Neuronal stem cell (in vitro differentiated cells): Measurements from ENCODE around the gene HIC2.
"Not testable (repeated sequence)": the region's sequence is repeated elsewhere in the genome, so short reads cannot be mapped to it uniquely, and the experiment has no call there.

Experiments
- DNase-seq: peaks from one replicate; pipeline ENCODE4 v3.0.0-alpha.2; 2013; ENCODE audit warnings: low spot score
- H2AFZ ChIP-seq: one replicate; pipeline ENCODE4 v1.6.1; 2013; ENCODE audit warnings: mild to moderate bottlenecking, low read length, inconsistent platforms
- H2AK5ac ChIP-seq: 2 replicates; pipeline ENCODE4 v1.6.1; 2013; ENCODE audit warnings: low read depth, mild to moderate bottlenecking, inconsistent platforms, low read length, moderate library complexity, mixed read lengths
- H2BK120ac ChIP-seq: 2 replicates; pipeline ENCODE4 v1.6.1; 2013; ENCODE audit warnings: low read depth, mild to moderate bottlenecking, inconsistent platforms, low read length, moderate library complexity, mixed read lengths
- H2BK12ac ChIP-seq: one replicate; pipeline ENCODE4 v1.6.1; 2013; ENCODE audit warnings: low read length, inconsistent platforms
- H2BK15ac ChIP-seq: 2 replicates; pipeline ENCODE4 v1.6.1; 2013; ENCODE audit warnings: mild to moderate bottlenecking, low read length, inconsistent platforms, mixed read lengths
- H2BK5ac ChIP-seq: one replicate; pipeline ENCODE4 v1.6.1; 2013; ENCODE audit warnings: inconsistent platforms, mild to moderate bottlenecking, low read length, moderate library complexity
- H3K14ac ChIP-seq: one replicate; pipeline ENCODE4 v1.6.1; 2013; ENCODE audit warnings: low read length, inconsistent platforms
- H3K18ac ChIP-seq: 2 replicates; pipeline ENCODE4 v1.6.1; 2013; ENCODE audit warnings: low read length, inconsistent platforms
- H3K23ac ChIP-seq: 2 replicates; pipeline ENCODE4 v1.6.1; 2013; ENCODE audit warnings: low read depth, mild to moderate bottlenecking, mixed read lengths, low read length, inconsistent platforms; ENCODE audit not compliant: poor library complexity
- H3K27ac ChIP-seq: replicated peaks from 3 replicates; pipeline ENCODE4 v1.5.1; 2013; ENCODE audit warnings: low read length, inconsistent platforms
- H3K27me3 ChIP-seq, 3 experiments: 2 replicates each; pipeline ENCODE4 v1.6.1; 2013; ENCODE audit warnings: low read length in 3 of 3, mild to moderate bottlenecking in 2 of 3, inconsistent platforms in 1 of 3, low read depth in 1 of 3, mixed read lengths in 1 of 3, moderate library complexity in 1 of 3; ENCODE audit not compliant: control insufficient read depth in 3 of 3, insufficient read depth in 3 of 3
- H3K36me3 ChIP-seq, 2 donors: replicated peaks in 1 of 2; 2 replicates each; pipeline ENCODE4 v1.6.1; 2013; ENCODE audit warnings: low read length in 2 of 2; ENCODE audit not compliant: control insufficient read depth in 2 of 2, insufficient read depth in 2 of 2
- H3K4ac ChIP-seq: 2 replicates; pipeline ENCODE4 v1.6.1; 2013; ENCODE audit warnings: inconsistent platforms, mild to moderate bottlenecking, low read length, moderate library complexity
- H3K4me1 ChIP-seq, 2 donors: 1 replicate in 1 of 2; 2 replicates in 1 of 2; pipeline ENCODE4 v1.6.1; 2013; ENCODE audit warnings: low read length in 2 of 2, low read depth in 1 of 2; ENCODE audit not compliant: control insufficient read depth in 2 of 2, insufficient read depth in 1 of 2
- H3K4me2 ChIP-seq: one replicate; pipeline ENCODE4 v1.6.1; 2013; ENCODE audit warnings: mild to moderate bottlenecking, low read length, inconsistent platforms; ENCODE audit not compliant: insufficient read depth, poor library complexity, severe bottlenecking
- H3K4me3 ChIP-seq, 2 donors: 2 replicates each; pipeline ENCODE4 v1.5.1; 2013; ENCODE audit warnings: low read length in 2 of 2, mild to moderate bottlenecking in 2 of 2, inconsistent platforms in 1 of 2, moderate library complexity in 1 of 2
- H3K79me1 ChIP-seq: one replicate; pipeline ENCODE4 v1.6.1; 2013; ENCODE audit warnings: low read depth, mild to moderate bottlenecking, inconsistent platforms, low read length, moderate library complexity
- H3K9ac ChIP-seq: one replicate; pipeline ENCODE4 v1.6.1; 2013; ENCODE audit warnings: mild to moderate bottlenecking, low read depth, low read length, inconsistent platforms; ENCODE audit not compliant: poor library complexity
- H3K9me3 ChIP-seq, 2 donors: replicated peaks in 1 of 2; 2 replicates each; pipeline versions ENCODE3 to v1.6.1; 2013; ENCODE audit warnings: low read length in 2 of 2, mild to moderate bottlenecking in 2 of 2, inconsistent platforms in 1 of 2, low read depth in 1 of 2, mixed read lengths in 1 of 2, moderate library complexity in 1 of 2; ENCODE audit not compliant: control insufficient read depth in 2 of 2, insufficient read depth in 1 of 2
- H4K8ac ChIP-seq: one replicate; pipeline ENCODE4 v1.6.1; 2013; ENCODE audit warnings: low read depth, mild to moderate bottlenecking, inconsistent platforms, low read length, moderate library complexity
- H4K91ac ChIP-seq: one replicate; pipeline ENCODE4 v1.6.1; 2013; ENCODE audit warnings: low read length, low read depth, mild to moderate bottlenecking, inconsistent platforms; ENCODE audit not compliant: poor library complexity
- WGBS, 2 donors: extraction: QIAGEN DNeasy Blood & Tissue Kit; methylation state at CpG; one replicate each; pipeline ENCODE4 v1.1.7; 2013; ENCODE audit warnings: missing lambda C conversion rate in 2 of 2, mixed read lengths in 1 of 2; ENCODE audit not compliant: insufficient read length in 2 of 2, insufficient replicate concordance in 1 of 2; ENCODE audit errors: extremely low coverage in 2 of 2; 5-methylcytosine and 5-hydroxymethylcytosine counted together

Gene HIC2

DNA sequence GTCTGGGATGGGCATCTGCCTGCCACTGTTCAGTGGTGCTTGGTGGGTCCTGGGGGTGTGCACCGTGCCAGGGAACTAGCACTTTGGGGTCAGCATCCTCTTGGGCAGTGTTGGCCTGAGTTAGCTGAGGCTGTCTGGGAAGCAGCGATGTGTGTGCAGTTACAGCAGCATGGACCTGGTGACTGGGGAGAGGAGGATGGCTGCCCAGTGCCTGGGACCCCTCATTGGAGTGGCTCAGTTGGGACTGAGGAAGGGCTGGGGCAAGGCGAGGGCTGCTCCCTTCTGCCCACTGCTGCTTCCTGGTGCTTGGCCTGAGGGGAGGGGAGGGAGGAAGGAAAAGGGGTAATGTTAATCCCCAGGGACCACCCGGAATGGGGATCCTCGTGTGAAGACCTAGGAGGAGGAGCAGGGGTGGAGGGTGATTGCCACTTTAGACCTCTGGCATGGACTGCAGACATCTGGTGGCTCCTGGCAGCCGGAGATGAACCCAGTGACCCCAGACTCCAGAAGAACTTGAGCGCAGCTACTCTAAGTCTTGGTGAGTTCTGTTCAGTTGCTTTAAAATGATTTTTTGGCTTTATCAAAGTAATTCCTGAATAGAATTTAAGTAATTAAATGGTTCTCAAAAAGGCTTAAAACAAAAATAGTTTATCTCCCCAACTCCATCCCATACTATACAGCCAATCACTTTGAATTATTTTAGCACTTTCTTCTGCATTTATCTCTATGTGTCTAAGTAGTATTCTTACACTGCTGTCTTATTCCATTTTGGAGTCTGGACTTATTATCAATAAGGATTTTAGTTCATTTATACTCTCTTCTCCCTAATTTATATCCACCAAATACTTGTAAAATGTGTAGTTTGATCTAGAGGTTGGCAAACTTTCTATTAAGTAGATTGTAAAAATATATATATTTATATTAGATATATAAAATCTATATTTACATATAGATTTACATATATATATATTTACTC lies 34.7 kb downstream of the HIC2 start:
- Histone ChIP-seq H4K8ac (no peak overlapping the region), H3K14ac (peak overlapping the region; percentile 9), H2BK12ac (no peak overlapping the region), H4K91ac (no peak overlapping the region), H2AK5ac (no peak overlapping the region), H2BK120ac (no peak overlapping the region), H3K36me3 (peaks cover 7 to 41% of the 10 kb centered on the region in 2 donors), H2BK5ac (no peak overlapping the region), H3K4me2 (no peak overlapping the region), H3K4ac (no peak overlapping the region), H3K9ac (peak overlapping the region; percentile 12), H3K4me3 (peak overlapping the region in 1 of 2 donors; percentile 34), H3K27ac (no peak overlapping the region), H2AFZ (no peak overlapping the region), H3K23ac (peak overlapping the region; percentile 22), H3K4me1 (peaks cover 4 to 9% of the 10 kb centered on the region in 2 donors), H3K9me3 (peaks cover 0 to 3% of the 10 kb centered on the region in 2 donors), H3K27me3 (no peaks in the 10 kb centered on the region), H3K18ac (peak overlapping the region; percentile 86), H2BK15ac (no peak overlapping the region), H3K79me1 (peaks cover 4% of the 10 kb centered on the region)
- DNase-seq: no peak
- WGBS, 2 donors: no CpG with 5 or more reads among the region's 7 CpGs

DNA sequence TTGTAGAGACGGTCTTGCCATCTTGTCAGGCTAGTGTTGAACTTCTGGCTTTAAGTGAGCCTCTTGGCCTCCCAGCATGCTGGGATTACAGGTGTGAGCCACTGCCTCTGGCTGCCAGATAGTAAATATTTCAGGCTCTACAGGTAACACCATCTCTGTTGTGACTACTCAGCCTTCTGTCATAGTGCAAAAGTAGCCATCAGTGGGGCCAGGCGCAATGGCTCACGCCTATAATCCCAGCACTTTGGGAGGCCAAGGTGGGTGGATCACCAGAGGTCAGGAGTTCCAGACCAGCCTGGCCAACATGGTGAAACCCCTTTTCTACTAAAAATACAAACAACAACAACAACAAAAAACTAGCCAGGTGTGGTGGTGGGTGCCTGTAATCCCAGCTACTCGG lies 35.5 kb downstream of the HIC2 start:
- DNase-seq, H3K14ac ChIP-seq, H2BK15ac ChIP-seq, H3K9ac ChIP-seq, H4K8ac ChIP-seq, H3K27ac ChIP-seq, H3K4ac ChIP-seq, H2AFZ ChIP-seq, H2BK5ac ChIP-seq, H3K27me3 ChIP-seq, H3K79me1 ChIP-seq, H3K18ac ChIP-seq, H3K9me3 ChIP-seq, H4K91ac ChIP-seq, H2BK12ac ChIP-seq, H2AK5ac ChIP-seq, H3K4me3 ChIP-seq, H3K4me1 ChIP-seq, H2BK120ac ChIP-seq, H3K23ac ChIP-seq, H3K4me2 ChIP-seq: not testable (repeated sequence)
- peaks cover 4 to 33% of the 10 kb centered on the region in 2 donors for H3K36me3 ChIP-seq
- WGBS, 2 donors: no CpG with 5 or more reads among the region's 4 CpGs

- H2BK120ac ChIP-seq, H2AFZ ChIP-seq, H3K14ac ChIP-seq, H3K23ac ChIP-seq, H3K79me1 ChIP-seq, DNase-seq, H3K27ac ChIP-seq, H3K4ac ChIP-seq, H3K4me1 ChIP-seq, H3K9me3 ChIP-seq, H4K8ac ChIP-seq, H4K91ac ChIP-seq, H3K4me3 ChIP-seq, H2BK12ac ChIP-seq, H2BK5ac ChIP-seq, H3K9ac ChIP-seq, H3K4me2 ChIP-seq, H3K27me3 ChIP-seq, H3K18ac ChIP-seq, H2AK5ac ChIP-seq, H2BK15ac ChIP-seq: not testable (repeated sequence)
- H3K36me3 ChIP-seq: peaks cover 0 to 11% of the 10 kb centered on the region in 2 donors
- WGBS, 2 donors: no CpG with 5 or more reads among the region's 9 CpGs
Observed at GRCh38 chr22:21454998-21455333, 37.8 kb downstream of the HIC2 start.

- Histone ChIP-seq H3K27me3 (no peaks in the 10 kb centered on the region), H4K91ac (no peak overlapping the region), H3K4me1 (peaks cover 4 to 7% of the 10 kb centered on the region in 2 donors), H3K9ac (no peak overlapping the region), H3K18ac (peak overlapping the region; percentile 74), H2BK15ac (peak overlapping the region; percentile 43), H2AK5ac (peak overlapping the region; percentile 85), H3K4me3 (no peak overlapping the region), H3K27ac (peak overlapping the region; percentile 46), H2BK120ac (peak overlapping the region; percentile 87), H3K14ac (no peak overlapping the region), H3K4me2 (no peak overlapping the region), H3K4ac (no peak overlapping the region), H3K23ac (no peak overlapping the region), H3K79me1 (no peaks in the 10 kb centered on the region), H2BK12ac (peak overlapping the region; percentile 25), H3K36me3 (peaks cover 0 to 5% of the 10 kb centered on the region in 2 donors), H3K9me3 (peaks cover 0 to 3% of the 10 kb centered on the region in 2 donors), H2BK5ac (no peak overlapping the region), H4K8ac (no peak overlapping the region), H2AFZ (no peak overlapping the region)
- DNase-seq: no peak
- WGBS, 2 donors: no CpG with 5 or more reads among the region's 19 CpGs
Observed at GRCh38 chr22:21455334-21456089, 38.3 kb downstream of the HIC2 start.
